Jurkat, Clone E6-1 (cell line): ENCODE measurements around the gene PSMG3.
A peak's percentile ranks its signal among the peaks of the same experiment; 100 is the strongest.

Experiments
- DNase-seq: peaks from one replicate; pipeline ENCODE4 v3.0.0-alpha.2; 2011; ENCODE audit warnings: low read depth, low spot score
- H3K4me3 ChIP-seq: 2 replicates; pipeline ENCODE4 v1.5.1; 2011; ENCODE audit warnings: mild to moderate bottlenecking, low read length, control low read depth, moderate library complexity

The PSMG3 gene

GRCh38 chr7:1598286-1598685 lies 28.5 kb upstream of the PSMG3 start:
- DNase-seq: no peak
- H3K4me3 ChIP-seq: no peak overlapping the region

- no peak overlapping the region for H3K4me3 ChIP-seq
- no peak for DNase-seq
Observed at GRCh38 chr7:1597791-1598190, 28.0 kb upstream of the PSMG3 start.

- no peak overlapping the region for H3K4me3 ChIP-seq
- no peak for DNase-seq
Observed at GRCh38 chr7:1597066-1597760, 27.4 kb upstream of the PSMG3 start.

- H3K4me3 ChIP-seq: no peak overlapping the region
- no peak for DNase-seq
Observed at GRCh38 chr7:1596181-1597043, 26.6 kb upstream of the PSMG3 start.

GRCh38 chr7:1595636-1596035 lies 25.8 kb upstream of the PSMG3 start:
- H3K4me3 ChIP-seq: no peak overlapping the region
- no peak for DNase-seq

- H3K4me3 ChIP-seq: no peak overlapping the region
- no peak for DNase-seq
Observed at GRCh38 chr7:1595027-1595426, 25.2 kb upstream of the PSMG3 start.

- DNase-seq: no peak
- no peak overlapping the region for H3K4me3 ChIP-seq
Observed at GRCh38 chr7:1593904-1594421, 24.1 kb upstream of the PSMG3 start.

GRCh38 chr7:1593091-1593866 lies 23.4 kb upstream of the PSMG3 start:
- peak overlapping the region; percentile 28 for H3K4me3 ChIP-seq
- no peak for DNase-seq

GRCh38 chr7:1592299-1592871 lies 22.6 kb upstream of the PSMG3 start:
- peak overlapping the region; percentile 28 for H3K4me3 ChIP-seq
- peak; percentile 64 for DNase-seq

GRCh38 chr7:1591876-1592275 lies 22.0 kb upstream of the PSMG3 start:
- H3K4me3 ChIP-seq: peak overlapping the region; percentile 28
- peak; percentile 44 for DNase-seq

GRCh38 chr7:1591396-1591795 lies 21.6 kb upstream of the PSMG3 start:
- no peak for DNase-seq
- H3K4me3 ChIP-seq: peak overlapping the region; percentile 28

- DNase-seq: no peak
- H3K4me3 ChIP-seq: no peak overlapping the region
Observed at GRCh38 chr7:1590887-1591286, 21.1 kb upstream of the PSMG3 start.

GRCh38 chr7:1590476-1590875 lies 20.6 kb upstream of the PSMG3 start:
- H3K4me3 ChIP-seq: no peak overlapping the region
- DNase-seq: no peak

- no peak overlapping the region for H3K4me3 ChIP-seq
Observed at GRCh38 chr7:1588978-1589377, 19.1 kb upstream of the PSMG3 start.

GRCh38 chr7:1587738-1588137 lies 17.9 kb upstream of the PSMG3 start:
- no peak overlapping the region for H3K4me3 ChIP-seq
- no peak for DNase-seq

More at GRCh38 chr7:1588978-1589377, 19.1 kb upstream of the PSMG3 start:
- DNase-seq: no peak

- H3K4me3 ChIP-seq: no peak overlapping the region
- no peak for DNase-seq
Observed at GRCh38 chr7:1586827-1587705, 17.2 kb upstream of the PSMG3 start.

- no peak for DNase-seq
- H3K4me3 ChIP-seq: no peak overlapping the region
Observed at GRCh38 chr7:1586126-1586826, 16.4 kb upstream of the PSMG3 start.
